ENCODE data around the gene EYS. TPM values are rescaled to one million over a fixed set of nuclear protein-coding genes. Genes with fewer than 3 reads are reported as not detected.

EYS gene
- total and polyA plus RNA-seq, 2 of the 8 experiments (the other 6 are each of a cell fraction or from before 2014, with no cell fraction given) = 0.05 to 0.13 TPM

GRCh38 chr6:65126667-65127066 lies 580.4 kb downstream of the EYS start (continued):
- TF ChIP-seq, protein P1, sequence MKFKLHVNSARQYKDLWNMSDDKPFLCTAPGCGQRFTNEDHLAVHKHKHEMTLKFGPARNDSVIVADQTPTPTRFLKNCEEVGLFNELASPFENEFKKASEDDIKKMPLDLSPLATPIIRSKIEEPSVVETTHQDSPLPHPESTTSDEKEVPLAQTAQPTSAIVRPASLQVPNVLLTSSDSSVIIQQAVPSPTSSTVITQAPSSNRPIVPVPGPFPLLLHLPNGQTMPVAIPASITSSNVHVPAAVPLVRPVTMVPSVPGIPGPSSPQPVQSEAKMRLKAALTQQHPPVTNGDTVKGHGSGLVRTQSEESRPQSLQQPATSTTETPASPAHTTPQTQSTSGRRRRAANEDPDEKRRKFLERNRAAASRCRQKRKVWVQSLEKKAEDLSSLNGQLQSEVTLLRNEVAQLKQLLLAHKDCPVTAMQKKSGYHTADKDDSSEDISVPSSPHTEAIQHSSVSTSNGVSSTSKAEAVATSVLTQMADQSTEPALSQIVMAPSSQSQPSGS (IDR thresholded peaks at IDR 0.05; ENCODE audit: low read length) = no peak

All from H1 (cell line).